Activated CD4-positive, alpha-beta memory T cell treated with anti-CD3 and anti-CD28 coated beads for 36 hours (primary cell): ENCODE measurements around the gene NOTCH1. TPM values are rescaled to one million over a fixed set of nuclear protein-coding genes. Genes with fewer than 3 reads are reported as not detected.
"Not testable (repeated sequence)": the region's sequence is repeated elsewhere in the genome, so short reads cannot be mapped to it uniquely, and the experiment has no call there.

Experiments used
- CTCF ChIA-PET: fragments of 350-600 bp; sonication (Branson Sonifier 250); formaldehyde crosslinking; loops from one replicate; lab custom pipeline; 2021; ENCODE audit warnings: antibody characterized with exemption, inconsistent platforms; lab: Charles Lee
- POLR2A ChIA-PET: fragments of 350-600 bp; sonication (Branson Sonifier 250); formaldehyde crosslinking; loops from one replicate; lab custom pipeline; 2021; ENCODE audit warnings: antibody characterized with exemption; lab: Charles Lee
- DNase-seq: peaks from one replicate; pipeline ENCODE4 v3.0.0-alpha.2; 2020
- H3K27ac Mint-ChIP-seq: one replicate; pipeline ENCODE4 v1.8.0; 2021; ENCODE audit warnings: mixed read lengths
- H3K27me3 Mint-ChIP-seq: one replicate; pipeline ENCODE4 v1.8.0; 2021; ENCODE audit warnings: mixed read lengths
- H3K36me3 Mint-ChIP-seq: one replicate; pipeline ENCODE4 v1.8.0; 2021; ENCODE audit warnings: mixed read lengths
- H3K4me1 Mint-ChIP-seq: one replicate; pipeline ENCODE4 v1.8.0; 2021; ENCODE audit warnings: low read depth, mixed read lengths
- H3K4me3 Mint-ChIP-seq: one replicate; pipeline ENCODE4 v1.8.0; 2021; ENCODE audit warnings: mild to moderate bottlenecking, mixed read lengths
- H3K9me3 Mint-ChIP-seq: one replicate; pipeline ENCODE4 v1.8.0; 2021; ENCODE audit warnings: mixed read lengths
- intact Hi-C: fragments of 100-400 bp; cut with micrococcal nuclease; formaldehyde crosslinking; loops from one replicate; pipeline ENCODE4 v1.15.1; 2023
- total RNA-seq, 2 experiments: library from RNA; stranded (reverse); gene quantifications; one replicate each; pipeline ENCODE4 v1.2.3, GENCODE V29; 2021

NOTCH1 gene
- total RNA-seq, 2 experiments from 2014 or later, result 67.0 to 68.3 TPM

DNA sequence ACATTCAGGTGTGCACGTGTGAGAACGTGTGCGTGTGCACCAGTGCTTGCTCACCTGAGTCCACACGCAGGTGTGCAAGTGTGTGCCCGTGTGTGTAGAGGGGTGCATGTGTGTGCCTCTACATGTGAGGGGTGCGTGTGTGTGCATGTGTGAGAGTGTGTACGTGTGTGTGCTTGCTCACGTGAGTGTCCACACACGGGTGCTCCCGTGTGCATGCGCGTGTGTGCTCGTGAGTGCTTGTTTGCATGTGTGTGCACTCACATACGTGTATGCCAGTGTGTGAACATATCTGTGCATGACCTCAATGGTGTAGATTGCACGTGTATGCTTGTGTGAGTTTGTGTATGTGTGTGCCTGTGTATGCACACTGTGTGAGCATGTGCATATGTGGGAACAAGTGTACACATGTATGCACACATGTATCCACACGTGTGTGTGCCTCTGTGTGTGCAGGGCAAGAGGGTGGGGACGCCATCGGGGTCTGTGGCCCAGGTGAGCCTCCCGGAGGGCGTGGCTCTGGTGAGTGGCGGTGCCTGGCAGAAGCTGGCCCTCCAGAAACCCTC lies 40.6 kb upstream of the NOTCH1 start:
- intact Hi-C loops, result no loop called here
- no peak for DNase-seq
- ChIA-PET CTCF (no interaction called here), POLR2A (no interaction called here)
- Mint-ChIP-seq H3K27ac (no peak overlapping the region), H3K27me3 (peaks cover under 1% of the 10 kb centered on the region), H3K4me3 (no peak overlapping the region), H3K4me1 (peaks cover 13% of the 10 kb centered on the region), H3K36me3 (no peaks in the 10 kb centered on the region), H3K9me3 (no peaks in the 10 kb centered on the region)

DNA sequence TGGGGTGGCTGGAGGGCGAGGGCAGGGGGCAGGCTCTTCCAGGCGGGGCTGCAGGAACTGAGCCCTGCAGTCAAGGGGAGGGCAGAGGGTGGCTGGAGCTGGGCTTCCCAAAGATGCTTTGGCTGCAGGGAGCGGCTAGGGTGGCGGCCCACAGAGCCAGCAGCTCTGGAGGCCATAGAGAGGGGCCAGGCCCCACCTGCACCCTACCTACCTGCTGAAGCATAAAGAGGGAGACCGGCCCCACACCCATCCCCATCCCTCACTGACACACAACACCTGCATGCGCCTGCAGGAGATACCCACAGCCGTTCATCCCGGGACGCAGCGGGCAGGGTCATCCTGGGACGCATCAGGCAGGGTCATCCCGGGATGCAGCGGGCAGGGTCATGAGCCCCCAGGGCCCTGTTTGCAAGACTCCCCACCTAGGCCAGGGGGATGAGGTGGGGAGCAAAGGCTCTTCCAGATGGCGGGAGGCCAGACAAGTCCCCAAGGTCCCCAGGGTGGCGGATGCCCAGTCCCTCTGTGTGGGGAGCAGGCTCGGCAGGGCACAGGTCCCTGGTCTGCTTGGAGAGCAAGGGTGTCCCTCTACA lies 39.8 kb upstream of the NOTCH1 start:
- DNase-seq, result no peak
- Mint-ChIP-seq H3K27me3 (no peaks in the 10 kb centered on the region), H3K9me3 (no peaks in the 10 kb centered on the region), H3K4me3 (no peak overlapping the region), H3K36me3 (no peaks in the 10 kb centered on the region), H3K27ac (no peak overlapping the region), H3K4me1 (peaks cover 13% of the 10 kb centered on the region)
- CTCF ChIA-PET, result no interaction called here
- intact Hi-C loops, result no loop called here
- POLR2A ChIA-PET, result no interaction called here

DNA sequence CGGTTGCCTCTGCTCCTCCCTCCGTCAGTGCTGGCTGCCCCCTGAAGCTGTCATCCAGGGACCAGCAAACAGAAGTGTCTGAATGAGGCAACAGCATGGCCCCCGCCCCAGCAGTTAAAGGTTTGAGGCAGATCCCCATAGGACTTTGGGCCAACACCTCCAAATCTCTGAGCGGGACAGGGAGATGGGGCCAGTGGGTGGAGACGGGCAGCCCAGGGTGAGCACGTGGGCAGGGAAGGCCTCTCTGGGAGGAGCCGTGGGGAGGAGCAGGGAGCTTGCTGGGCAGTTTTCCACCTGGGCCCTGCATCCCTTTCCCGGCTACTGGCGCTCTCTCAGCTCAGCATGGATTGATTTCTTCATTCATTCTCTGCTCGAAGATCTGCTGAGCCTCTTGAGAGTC lies 39.1 kb upstream of the NOTCH1 start:
- no peaks in the 10 kb centered on the region for H3K9me3 Mint-ChIP-seq
- POLR2A ChIA-PET, result no interaction called here
- no peak for DNase-seq
- H3K27ac Mint-ChIP-seq, result no peak overlapping the region
- CTCF ChIA-PET, result no interaction called here
- H3K27me3 Mint-ChIP-seq, result no peaks in the 10 kb centered on the region
- no peak overlapping the region for H3K4me3 Mint-ChIP-seq
- intact Hi-C loops, result no loop called here
- H3K36me3 Mint-ChIP-seq, result no peaks in the 10 kb centered on the region
- peaks cover 13% of the 10 kb centered on the region for H3K4me1 Mint-ChIP-seq

DNA sequence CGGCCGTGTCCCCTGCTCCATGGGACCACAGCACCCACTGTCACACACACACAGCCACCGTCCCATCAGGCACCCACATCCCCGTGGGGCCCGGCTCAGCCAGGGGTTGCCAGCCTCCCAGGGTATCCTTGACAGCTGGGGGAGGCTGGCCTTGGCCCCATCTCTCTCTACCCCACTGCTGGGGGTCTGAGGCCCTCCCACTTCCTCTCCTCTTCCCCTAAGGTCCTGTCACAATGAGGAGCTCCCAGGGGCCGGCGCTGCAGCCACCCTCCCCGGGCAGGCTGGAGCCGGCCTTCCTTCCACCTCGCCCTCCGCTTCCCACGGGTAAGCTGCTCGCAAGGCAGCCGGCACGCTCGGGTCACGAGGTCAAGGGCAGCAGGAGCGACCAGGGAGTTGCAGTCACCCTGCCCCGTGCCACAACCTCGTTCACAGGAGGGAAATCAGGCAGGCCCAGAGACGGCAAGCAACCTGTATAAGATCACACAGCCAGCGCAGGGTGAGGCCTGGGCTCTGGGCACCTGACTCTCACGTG lies 38.6 kb upstream of the NOTCH1 start:
- H3K4me1 Mint-ChIP-seq, result peaks cover 17% of the 10 kb centered on the region
- intact Hi-C loops, result no loop called here
- H3K27ac Mint-ChIP-seq, result no peak overlapping the region
- H3K27me3 Mint-ChIP-seq, result no peaks in the 10 kb centered on the region
- ChIA-PET POLR2A (no interaction called here), CTCF (no interaction called here)
- no peaks in the 10 kb centered on the region for H3K9me3 Mint-ChIP-seq
- H3K4me3 Mint-ChIP-seq, result no peak overlapping the region
- no peaks in the 10 kb centered on the region for H3K36me3 Mint-ChIP-seq
- no peak for DNase-seq

DNA sequence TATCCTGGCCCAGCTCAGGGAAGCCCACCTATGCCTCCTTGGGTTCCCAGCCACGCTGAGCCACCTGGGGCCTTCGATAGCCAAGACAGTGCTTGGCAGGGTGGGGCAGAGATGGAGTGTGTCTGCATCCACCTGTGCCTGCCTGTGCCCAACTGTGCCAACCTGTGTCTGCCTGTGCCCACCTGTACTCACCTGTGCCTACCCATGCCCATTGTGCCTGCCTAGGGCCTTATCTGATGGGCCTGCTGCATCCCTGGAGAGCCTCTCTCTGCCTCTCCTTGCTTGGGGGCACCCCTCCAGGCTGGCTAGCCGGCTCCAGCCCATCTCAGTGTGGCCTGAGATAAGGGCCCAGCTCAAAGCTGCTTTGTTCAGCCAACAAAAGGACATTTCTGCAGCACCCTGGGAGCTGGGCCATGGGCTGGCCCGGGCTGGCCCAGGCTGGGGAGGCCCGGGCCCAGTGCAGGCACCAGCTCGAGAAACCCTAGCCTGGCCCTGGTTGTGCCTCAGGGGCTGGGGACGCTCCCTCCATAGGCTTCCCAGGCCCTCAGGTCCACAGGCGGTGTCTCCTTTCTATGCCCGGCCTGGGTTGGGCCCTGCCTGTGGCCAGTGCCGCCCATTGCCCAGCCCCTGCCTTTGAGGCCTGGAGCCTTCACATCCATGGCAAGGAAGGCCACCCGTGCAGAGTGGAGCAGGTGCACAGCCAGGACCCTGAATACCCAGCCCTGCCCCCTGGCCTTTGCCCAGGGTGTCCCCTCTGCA lies 37.3 kb upstream of the NOTCH1 start:
- peaks cover 6% of the 10 kb centered on the region for H3K4me1 Mint-ChIP-seq
- no peaks in the 10 kb centered on the region for H3K27me3 Mint-ChIP-seq
- H3K27ac Mint-ChIP-seq, result no peak overlapping the region
- H3K9me3 Mint-ChIP-seq, result no peaks in the 10 kb centered on the region
- H3K4me3 Mint-ChIP-seq, result no peak overlapping the region
- DNase-seq, result no peak
- CTCF ChIA-PET, result no interaction called here
- intact Hi-C loops, result no loop called here
- no peaks in the 10 kb centered on the region for H3K36me3 Mint-ChIP-seq
- POLR2A ChIA-PET, result no interaction called here

DNA sequence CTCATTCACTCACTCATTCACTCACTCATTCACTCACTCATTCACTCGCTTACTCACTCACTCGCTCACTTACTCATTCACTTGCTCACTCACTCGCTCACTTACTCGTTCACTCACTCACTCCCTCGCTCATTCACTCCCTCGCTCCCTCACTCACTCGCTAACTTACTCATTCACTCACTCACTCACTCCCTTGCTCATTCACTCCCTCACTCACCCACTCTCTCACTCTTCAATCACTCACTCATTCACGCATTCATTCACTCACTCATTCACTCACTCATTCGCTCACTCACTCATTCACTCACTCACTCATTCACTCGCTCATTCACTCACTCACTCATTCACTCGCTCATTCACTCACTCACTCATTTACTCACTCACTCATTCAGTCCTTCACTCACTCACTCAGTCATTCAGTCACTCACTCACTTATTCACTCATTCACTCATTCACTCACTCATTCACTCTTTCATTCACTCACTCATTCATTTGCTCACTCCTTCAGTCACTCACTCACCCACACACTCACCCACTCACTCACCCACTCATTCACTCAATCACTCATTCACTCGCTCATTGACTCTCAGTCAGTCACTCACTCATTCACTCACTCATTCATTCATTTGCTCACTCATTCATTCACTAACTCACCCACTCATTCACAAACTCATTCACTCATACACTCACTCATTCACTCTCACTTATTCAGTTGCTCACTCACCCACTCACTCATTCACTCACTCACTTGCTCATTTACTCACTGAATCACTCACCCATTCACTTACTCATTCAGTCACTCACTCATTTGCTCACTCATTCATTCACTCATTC lies 36.0 kb upstream of the NOTCH1 start:
- ChIA-PET POLR2A (no interaction called here), CTCF (no interaction called here)
- no peak overlapping the region for H3K27ac Mint-ChIP-seq
- no peak overlapping the region for H3K4me3 Mint-ChIP-seq
- DNase-seq, result no peak
- peaks cover 4% of the 10 kb centered on the region for H3K4me1 Mint-ChIP-seq
- no peaks in the 10 kb centered on the region for H3K36me3 Mint-ChIP-seq
- no peaks in the 10 kb centered on the region for H3K9me3 Mint-ChIP-seq
- H3K27me3 Mint-ChIP-seq, result no peaks in the 10 kb centered on the region
- intact Hi-C loops, result no loop called here

DNA sequence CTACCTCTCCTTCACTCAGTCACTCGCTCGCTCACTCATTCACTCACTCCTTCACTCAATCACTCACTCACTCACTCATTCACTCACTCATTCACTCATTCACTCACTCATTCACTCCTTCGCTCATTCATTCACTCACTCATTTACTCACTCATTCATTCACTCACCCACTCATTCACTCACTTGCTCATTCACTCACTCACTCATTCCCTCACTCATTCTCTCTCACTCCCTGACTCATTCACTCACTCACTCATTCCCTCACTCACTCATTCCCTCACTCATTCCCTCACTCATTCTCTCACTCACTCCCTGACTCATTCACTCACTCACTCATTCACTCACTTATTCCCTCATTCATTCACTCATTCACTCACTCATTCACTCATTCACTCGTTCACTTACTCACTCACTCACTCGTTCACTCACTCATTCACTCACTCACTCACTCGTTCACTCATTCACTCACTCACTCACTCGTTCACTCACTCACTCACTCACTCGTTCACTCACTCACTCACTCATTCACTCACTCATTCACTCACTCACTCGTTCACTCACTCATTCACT lies 33.9 kb upstream of the NOTCH1 start:
- H3K27ac Mint-ChIP-seq, result peak overlapping the region; percentile 8
- H3K36me3 Mint-ChIP-seq, H3K27me3 Mint-ChIP-seq, POLR2A ChIA-PET, H3K9me3 Mint-ChIP-seq, H3K4me1 Mint-ChIP-seq, H3K4me3 Mint-ChIP-seq, CTCF ChIA-PET, DNase-seq, intact Hi-C loops: not testable (repeated sequence)

DNA sequence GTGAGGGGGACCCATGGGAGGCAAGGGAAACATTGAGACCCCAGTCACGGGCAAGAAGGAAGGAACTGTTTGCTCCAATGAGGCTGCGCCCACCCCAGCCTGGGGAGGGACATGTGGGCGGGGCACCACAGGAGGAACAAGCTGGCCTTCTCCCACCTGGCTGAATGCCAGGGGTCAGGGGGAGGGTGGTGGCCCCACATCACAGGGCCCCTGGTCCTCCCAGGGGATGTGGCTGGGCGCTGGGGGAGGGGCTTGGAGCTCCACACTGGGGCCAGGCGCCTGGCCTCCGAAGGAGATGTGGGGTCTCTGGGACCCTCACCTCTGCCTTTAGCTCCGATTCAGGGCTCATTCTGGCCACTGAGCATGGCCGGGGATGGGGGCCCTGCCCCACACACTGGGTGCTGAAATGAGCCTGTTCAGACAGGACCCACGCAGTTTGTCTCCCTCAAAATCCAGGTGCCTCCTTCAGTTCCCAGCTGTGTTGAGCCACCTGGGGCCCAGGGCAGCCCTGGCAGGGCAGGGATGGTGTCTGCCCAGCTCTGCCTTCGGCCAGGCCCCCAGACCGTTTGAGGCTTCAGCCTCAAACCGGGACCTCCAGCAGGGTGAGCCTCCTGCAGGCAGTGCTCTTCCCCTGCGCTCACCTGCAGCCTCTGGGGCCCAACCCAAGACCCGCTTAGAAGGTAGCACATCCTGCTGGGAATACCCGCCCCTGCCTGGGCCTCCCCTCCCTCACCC lies 33.2 kb upstream of the NOTCH1 start:
- intact Hi-C loops, result no loop called here
- Mint-ChIP-seq H3K4me1 (peaks cover 4% of the 10 kb centered on the region), H3K27me3 (no peaks in the 10 kb centered on the region), H3K9me3 (no peaks in the 10 kb centered on the region), H3K36me3 (no peaks in the 10 kb centered on the region), H3K4me3 (no peak overlapping the region), H3K27ac (no peak overlapping the region)
- ChIA-PET CTCF (no interaction called here), POLR2A (no interaction called here)
- DNase-seq, result peak; percentile 46

DNA sequence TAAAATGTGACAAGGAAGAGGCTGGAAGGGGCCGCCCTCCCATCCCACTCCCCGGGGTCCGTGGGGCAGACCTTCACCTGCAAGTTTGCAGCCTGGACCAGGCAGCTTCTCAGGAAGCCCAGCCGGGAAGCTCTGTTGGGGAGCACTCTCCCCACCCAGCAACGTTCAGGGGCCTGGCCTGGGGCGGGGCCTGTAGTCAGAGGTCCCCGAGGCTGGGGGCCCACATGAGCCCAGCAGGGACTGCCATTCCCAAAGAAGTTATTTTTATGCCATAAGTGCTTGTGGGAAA lies 32.7 kb upstream of the NOTCH1 start:
- intact Hi-C loops, result no loop called here
- Mint-ChIP-seq H3K27ac (no peak overlapping the region), H3K4me1 (peaks cover 4% of the 10 kb centered on the region), H3K36me3 (no peaks in the 10 kb centered on the region), H3K4me3 (no peak overlapping the region), H3K9me3 (no peaks in the 10 kb centered on the region), H3K27me3 (no peaks in the 10 kb centered on the region)
- no peak for DNase-seq
- ChIA-PET CTCF (no interaction called here), POLR2A (no interaction called here)

DNA sequence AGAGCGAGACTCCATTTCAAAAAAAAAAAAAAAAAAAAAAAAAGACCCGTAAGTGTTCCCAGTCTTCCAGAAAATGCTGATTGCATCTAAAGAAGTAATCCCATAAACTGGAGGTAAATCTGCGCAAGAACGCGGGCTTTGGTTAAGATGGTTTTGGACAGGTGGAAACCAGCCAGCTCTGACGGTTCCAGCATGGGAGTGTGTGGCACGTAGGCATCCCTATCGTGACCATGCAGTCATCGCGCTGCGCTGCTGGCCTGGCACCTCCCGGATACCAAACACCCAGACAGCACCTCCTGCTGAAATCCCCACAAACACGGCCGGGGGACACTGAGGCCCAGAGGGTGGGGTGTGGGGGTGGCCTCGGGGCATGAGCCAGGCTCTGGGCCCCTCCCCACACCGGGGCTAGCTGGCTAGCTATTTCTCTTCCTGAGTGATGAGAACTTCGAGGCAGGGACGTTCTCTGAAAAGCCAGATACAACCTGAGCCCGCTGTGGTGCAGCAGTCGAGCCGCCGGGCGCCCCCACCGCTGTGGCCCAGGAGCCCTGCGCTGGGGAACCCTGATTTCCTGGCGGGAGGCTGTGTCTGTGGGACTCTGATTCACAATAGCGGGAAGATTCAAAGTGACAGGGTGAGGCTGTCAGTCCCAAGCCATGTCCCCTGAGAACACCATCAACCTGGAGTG lies 32.2 kb upstream of the NOTCH1 start:
- CTCF ChIA-PET, result no interaction called here
- intact Hi-C loops, result no loop called here
- Mint-ChIP-seq H3K27ac (no peak overlapping the region), H3K9me3 (no peaks in the 10 kb centered on the region), H3K27me3 (no peaks in the 10 kb centered on the region), H3K36me3 (no peaks in the 10 kb centered on the region), H3K4me1 (peaks cover 4% of the 10 kb centered on the region), H3K4me3 (no peak overlapping the region)
- no peak for DNase-seq
- POLR2A ChIA-PET, result no interaction called here

DNA sequence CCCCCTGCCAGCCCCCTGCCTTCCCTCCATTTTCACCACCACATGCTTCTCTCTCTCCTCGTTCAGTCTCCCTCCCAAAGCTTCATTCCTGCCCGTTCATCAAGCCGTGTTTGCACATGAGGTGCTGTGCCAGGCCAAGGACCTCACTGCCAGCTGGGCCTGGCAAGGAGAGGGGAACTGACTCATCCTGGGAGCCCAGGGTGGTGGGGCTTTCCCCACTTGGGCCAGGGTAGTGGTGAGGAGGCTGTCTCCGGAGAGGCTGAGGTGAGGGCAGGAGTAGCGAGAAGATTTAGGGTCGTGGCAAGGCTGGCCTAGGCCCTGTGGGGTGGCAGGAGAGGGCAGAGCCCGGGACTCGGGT lies 30.4 kb upstream of the NOTCH1 start:
- no peaks in the 10 kb centered on the region for H3K9me3 Mint-ChIP-seq
- POLR2A ChIA-PET, result no interaction called here
- intact Hi-C loops, result no loop called here
- H3K4me3 Mint-ChIP-seq, result no peak overlapping the region
- DNase-seq, result peak; percentile 43
- CTCF ChIA-PET, result no interaction called here
- no peak overlapping the region for H3K27ac Mint-ChIP-seq
- H3K4me1 Mint-ChIP-seq, result peaks cover 4% of the 10 kb centered on the region
- no peaks in the 10 kb centered on the region for H3K27me3 Mint-ChIP-seq
- H3K36me3 Mint-ChIP-seq, result no peaks in the 10 kb centered on the region
